ENCODE results near the gene GNG2.

- TF ChIP-seq CTCF (IDR thresholded peaks at IDR 0.05), result no peak
- no peak for TF ChIP-seq POLR2A (IDR thresholded peaks at IDR 0.05)
These were observed 22.8 kb downstream of the GNG2 start for GRCh38 chr14:51883232-51883631.

Measured in thyroid gland (tissue), 4 donors.